ENCODE measurements around the gene CMPK2. TPM values are rescaled to one million over a fixed set of nuclear protein-coding genes. Genes with fewer than 3 reads are reported as not detected.

Gene CMPK2
- total and polyA plus RNA-seq, 9 of the 15 experiments (the other 6 are each of a cell fraction or from before 2014, with no cell fraction given): 2.6 to 10.5 (median 5.0) TPM

DNA sequence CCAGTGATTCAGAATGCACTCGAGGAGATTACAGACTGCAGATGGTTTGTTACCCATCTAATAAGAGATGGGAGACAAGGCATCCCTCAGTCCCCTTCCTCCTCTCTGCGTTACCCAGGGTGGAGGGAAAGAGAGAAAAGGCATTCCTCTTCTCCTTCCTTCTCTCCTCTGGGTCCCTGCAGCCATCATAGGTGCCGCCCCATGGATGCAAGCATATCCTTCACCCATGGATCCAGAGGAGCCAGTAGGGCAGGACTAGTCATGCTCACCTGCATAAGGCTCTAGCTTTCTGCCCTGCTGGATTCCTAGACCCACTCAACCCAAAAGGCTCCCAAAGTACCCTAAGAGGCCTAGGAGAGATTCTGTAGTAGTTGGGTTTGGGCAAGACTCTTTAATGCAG lies 20.4 kb downstream of the CMPK2 start (continued):
- TF ChIP-seq, protein P1, sequence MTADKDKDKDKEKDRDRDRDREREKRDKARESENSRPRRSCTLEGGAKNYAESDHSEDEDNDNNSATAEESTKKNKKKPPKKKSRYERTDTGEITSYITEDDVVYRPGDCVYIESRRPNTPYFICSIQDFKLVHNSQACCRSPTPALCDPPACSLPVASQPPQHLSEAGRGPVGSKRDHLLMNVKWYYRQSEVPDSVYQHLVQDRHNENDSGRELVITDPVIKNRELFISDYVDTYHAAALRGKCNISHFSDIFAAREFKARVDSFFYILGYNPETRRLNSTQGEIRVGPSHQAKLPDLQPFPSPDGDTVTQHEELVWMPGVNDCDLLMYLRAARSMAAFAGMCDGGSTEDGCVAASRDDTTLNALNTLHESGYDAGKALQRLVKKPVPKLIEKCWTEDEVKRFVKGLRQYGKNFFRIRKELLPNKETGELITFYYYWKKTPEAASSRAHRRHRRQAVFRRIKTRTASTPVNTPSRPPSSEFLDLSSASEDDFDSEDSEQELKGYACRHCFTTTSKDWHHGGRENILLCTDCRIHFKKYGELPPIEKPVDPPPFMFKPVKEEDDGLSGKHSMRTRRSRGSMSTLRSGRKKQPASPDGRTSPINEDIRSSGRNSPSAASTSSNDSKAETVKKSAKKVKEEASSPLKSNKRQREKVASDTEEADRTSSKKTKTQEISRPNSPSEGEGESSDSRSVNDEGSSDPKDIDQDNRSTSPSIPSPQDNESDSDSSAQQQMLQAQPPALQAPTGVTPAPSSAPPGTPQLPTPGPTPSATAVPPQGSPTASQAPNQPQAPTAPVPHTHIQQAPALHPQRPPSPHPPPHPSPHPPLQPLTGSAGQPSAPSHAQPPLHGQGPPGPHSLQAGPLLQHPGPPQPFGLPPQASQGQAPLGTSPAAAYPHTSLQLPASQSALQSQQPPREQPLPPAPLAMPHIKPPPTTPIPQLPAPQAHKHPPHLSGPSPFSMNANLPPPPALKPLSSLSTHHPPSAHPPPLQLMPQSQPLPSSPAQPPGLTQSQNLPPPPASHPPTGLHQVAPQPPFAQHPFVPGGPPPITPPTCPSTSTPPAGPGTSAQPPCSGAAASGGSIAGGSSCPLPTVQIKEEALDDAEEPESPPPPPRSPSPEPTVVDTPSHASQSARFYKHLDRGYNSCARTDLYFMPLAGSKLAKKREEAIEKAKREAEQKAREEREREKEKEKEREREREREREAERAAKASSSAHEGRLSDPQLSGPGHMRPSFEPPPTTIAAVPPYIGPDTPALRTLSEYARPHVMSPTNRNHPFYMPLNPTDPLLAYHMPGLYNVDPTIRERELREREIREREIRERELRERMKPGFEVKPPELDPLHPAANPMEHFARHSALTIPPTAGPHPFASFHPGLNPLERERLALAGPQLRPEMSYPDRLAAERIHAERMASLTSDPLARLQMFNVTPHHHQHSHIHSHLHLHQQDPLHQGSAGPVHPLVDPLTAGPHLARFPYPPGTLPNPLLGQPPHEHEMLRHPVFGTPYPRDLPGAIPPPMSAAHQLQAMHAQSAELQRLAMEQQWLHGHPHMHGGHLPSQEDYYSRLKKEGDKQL (CRISPR knock-in tag; IDR thresholded peaks at IDR 0.05; ENCODE audit: borderline replicate concordance): no peak
- TF ChIP-seq, protein P2, sequence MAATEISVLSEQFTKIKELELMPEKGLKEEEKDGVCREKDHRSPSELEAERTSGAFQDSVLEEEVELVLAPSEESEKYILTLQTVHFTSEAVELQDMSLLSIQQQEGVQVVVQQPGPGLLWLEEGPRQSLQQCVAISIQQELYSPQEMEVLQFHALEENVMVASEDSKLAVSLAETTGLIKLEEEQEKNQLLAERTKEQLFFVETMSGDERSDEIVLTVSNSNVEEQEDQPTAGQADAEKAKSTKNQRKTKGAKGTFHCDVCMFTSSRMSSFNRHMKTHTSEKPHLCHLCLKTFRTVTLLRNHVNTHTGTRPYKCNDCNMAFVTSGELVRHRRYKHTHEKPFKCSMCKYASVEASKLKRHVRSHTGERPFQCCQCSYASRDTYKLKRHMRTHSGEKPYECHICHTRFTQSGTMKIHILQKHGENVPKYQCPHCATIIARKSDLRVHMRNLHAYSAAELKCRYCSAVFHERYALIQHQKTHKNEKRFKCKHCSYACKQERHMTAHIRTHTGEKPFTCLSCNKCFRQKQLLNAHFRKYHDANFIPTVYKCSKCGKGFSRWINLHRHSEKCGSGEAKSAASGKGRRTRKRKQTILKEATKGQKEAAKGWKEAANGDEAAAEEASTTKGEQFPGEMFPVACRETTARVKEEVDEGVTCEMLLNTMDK (IDR thresholded peaks at IDR 0.05; ENCODE audit: borderline replicate concordance, insufficient read depth, low read depth, low read length, poor library complexity, severe bottlenecking): no peak
- no peak for TF ChIP-seq LEF1 (IDR thresholded peaks at IDR 0.05)
- no peak for TF ChIP-seq KAT8 (IDR thresholded peaks at IDR 0.05; ENCODE audit: low read depth)
- TF ChIP-seq SRSF3 (IDR thresholded peaks at IDR 0.05; ENCODE audit: insufficient read depth, low read length): no peak
- no peak for TF ChIP-seq CHCHD3 (CRISPR knock-in tag; IDR thresholded peaks at IDR 0.05)
- TF ChIP-seq CREB3 (tag; conservative IDR thresholded peaks at IDR 0.05; ENCODE audit: low read depth): no peak
- peak; percentile 84 for TF ChIP-seq MTA3 (IDR thresholded peaks at IDR 0.05; ENCODE audit: borderline replicate concordance)
- peak; percentile 25 for TF ChIP-seq TBP (optimal IDR thresholded peaks at IDR 0.05; ENCODE audit: low read depth, low read length)
- TF ChIP-seq ZNF445 (CRISPR knock-in tag; IDR thresholded peaks at IDR 0.05; ENCODE audit: low read depth): 0 out of 2 replicates have a peak, but pooled peaks have one; percentile 45
- no peak for TF ChIP-seq HSF4 (CRISPR knock-in tag; IDR thresholded peaks at IDR 0.05; ENCODE audit: borderline replicate concordance)

All from K562 (cell line).